Choroid plexus epithelial cell (primary cell): ENCODE measurements around the gene SCFD2.
"Not testable (repeated sequence)": the region's sequence is repeated elsewhere in the genome, so short reads cannot be mapped to it uniquely, and the experiment has no call there.

ENCODE experiments used
- DNase-seq: peaks from one replicate; pipeline ENCODE4 v3.0.0-alpha.2; 2010; ENCODE audit warnings: low read depth
- H3K4me3 ChIP-seq: 2 replicates; pipeline ENCODE4 v1.5.1; 2011; ENCODE audit warnings: low read depth, mild to moderate bottlenecking, control low read depth, low read length, moderate library complexity
- CTCF ChIP-seq: conservative IDR thresholded peaks from 2 replicates; pipeline ENCODE4 v1.5.1; 2011; ENCODE audit warnings: low read depth, mild to moderate bottlenecking, control low read depth, inconsistent platforms, low read length, moderate library complexity

SCFD2 gene

GRCh38 chr4:53309321-53310040, 56.4 kb downstream of the SCFD2 start:
- TF ChIP-seq CTCF = no peak
- H3K4me3 ChIP-seq = no peak overlapping the region
- no peak for DNase-seq

- TF ChIP-seq CTCF = no peak
- DNase-seq = no peak
- H3K4me3 ChIP-seq = no peak overlapping the region
Measured at GRCh38 chr4:53307819-53308780, 57.8 kb downstream of the SCFD2 start.

- no peak overlapping the region for H3K4me3 ChIP-seq
- no peak for TF ChIP-seq CTCF
- DNase-seq = no peak
Measured at GRCh38 chr4:53307210-53307609, 58.7 kb downstream of the SCFD2 start.

- H3K4me3 ChIP-seq = no peak overlapping the region
- TF ChIP-seq CTCF = no peak
- DNase-seq = no peak
Measured at GRCh38 chr4:53306729-53307128, 59.1 kb downstream of the SCFD2 start.

- H3K4me3 ChIP-seq, DNase-seq: not testable (repeated sequence)
Measured at GRCh38 chr4:53292209-53292608, 73.7 kb downstream of the SCFD2 start.

- TF ChIP-seq CTCF = no peak
- DNase-seq = peak; percentile 59
- no peak overlapping the region for H3K4me3 ChIP-seq
Measured at GRCh38 chr4:53281438-53281837, 84.4 kb downstream of the SCFD2 start.

GRCh38 chr4:53280846-53281245, 85.0 kb downstream of the SCFD2 start:
- TF ChIP-seq CTCF = no peak
- H3K4me3 ChIP-seq = no peak overlapping the region
- no peak for DNase-seq
